Measurements from ENCODE around the gene HOXA4.

DNA sequence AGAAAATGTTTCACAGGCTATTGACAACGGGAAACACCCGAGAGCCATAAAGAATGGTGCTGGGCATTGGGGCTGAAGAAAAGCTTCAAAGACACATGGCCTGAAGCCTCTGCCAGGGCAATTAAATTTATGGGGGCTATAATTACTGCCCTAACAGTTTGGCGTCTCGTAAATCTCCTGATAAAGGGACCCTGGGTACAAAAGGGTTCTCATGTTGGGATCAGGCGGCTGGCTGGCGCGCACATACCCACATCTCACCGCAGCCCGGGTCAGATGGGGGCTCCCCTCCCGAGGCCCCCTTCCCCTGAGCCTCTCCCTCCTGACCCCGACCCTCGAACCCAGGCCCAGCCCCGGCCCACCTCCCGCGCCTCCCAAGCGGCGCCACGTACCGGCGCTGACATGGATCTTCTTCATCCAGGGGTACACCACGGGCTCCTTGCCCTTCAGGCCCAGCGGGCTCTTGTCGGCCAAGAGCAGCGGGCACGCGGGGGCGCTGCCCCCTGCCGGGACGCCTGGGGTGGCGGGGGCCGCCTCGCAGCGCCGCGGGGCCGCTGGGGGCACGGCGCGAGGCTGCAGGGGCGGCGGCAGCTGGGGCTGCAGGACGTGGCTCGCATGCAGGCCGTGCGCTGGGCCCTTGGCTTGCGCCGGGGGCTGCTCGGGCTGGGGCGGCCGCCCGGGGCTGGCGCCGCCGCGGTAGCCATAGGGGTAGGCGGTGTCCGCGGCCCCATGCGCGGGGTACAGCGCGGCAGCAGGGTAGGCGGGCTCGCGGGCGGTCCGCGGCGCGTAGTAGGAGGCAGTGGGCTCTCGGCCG is 623 bp downstream of the HOXA4 start:
- TF ChIP-seq, protein P1, sequence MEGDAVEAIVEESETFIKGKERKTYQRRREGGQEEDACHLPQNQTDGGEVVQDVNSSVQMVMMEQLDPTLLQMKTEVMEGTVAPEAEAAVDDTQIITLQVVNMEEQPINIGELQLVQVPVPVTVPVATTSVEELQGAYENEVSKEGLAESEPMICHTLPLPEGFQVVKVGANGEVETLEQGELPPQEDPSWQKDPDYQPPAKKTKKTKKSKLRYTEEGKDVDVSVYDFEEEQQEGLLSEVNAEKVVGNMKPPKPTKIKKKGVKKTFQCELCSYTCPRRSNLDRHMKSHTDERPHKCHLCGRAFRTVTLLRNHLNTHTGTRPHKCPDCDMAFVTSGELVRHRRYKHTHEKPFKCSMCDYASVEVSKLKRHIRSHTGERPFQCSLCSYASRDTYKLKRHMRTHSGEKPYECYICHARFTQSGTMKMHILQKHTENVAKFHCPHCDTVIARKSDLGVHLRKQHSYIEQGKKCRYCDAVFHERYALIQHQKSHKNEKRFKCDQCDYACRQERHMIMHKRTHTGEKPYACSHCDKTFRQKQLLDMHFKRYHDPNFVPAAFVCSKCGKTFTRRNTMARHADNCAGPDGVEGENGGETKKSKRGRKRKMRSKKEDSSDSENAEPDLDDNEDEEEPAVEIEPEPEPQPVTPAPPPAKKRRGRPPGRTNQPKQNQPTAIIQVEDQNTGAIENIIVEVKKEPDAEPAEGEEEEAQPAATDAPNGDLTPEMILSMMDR (conservative IDR thresholded peaks at IDR 0.05; ENCODE audit: low read length): no peak
- TF ChIP-seq EZH2phosphoT487 (IDR thresholded peaks at IDR 0.05; ENCODE audit: borderline replicate concordance): no peak

All from Loucy (cell line).